Measurements from ENCODE around the gene BLOC1S5. TPM values are rescaled to one million over a fixed set of nuclear protein-coding genes. Genes with fewer than 3 reads are reported as not detected.

Gene BLOC1S5
- total and polyA plus RNA-seq, 2 of the 13 experiments (the other 11 are each of a cell fraction or from before 2014, with no cell fraction given): 10.5 to 41.5 TPM

DNA sequence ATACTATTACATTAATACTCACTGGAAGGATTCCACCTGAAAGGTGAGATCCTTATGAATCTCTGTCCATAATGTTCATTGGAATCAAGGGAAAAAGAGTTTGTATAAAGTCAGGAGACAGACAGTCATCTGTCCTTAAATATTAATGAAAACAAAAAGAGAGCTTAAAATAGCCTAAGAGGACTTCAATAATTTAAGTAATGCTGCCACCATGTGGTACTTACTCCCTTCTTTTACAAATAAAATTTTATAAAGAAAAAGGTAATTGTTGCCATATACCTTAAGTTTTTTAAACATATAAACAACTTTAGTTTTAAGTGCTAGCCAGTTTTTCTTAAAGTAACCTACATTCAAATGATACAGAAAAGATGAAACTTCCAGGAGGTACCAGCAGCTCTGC lies 5.1 kb downstream of the BLOC1S5 start:
- Histone ChIP-seq H3K79me2 (ENCODE audit: insufficient read depth, low read length) (peaks cover 14% of the 10 kb centered on the region), H4K20me1 (ENCODE audit: insufficient read depth, low read length) (no peaks in the 10 kb centered on the region), H3K9me3 (ENCODE audit: low read length) (no peaks in the 10 kb centered on the region), H3K36me3 (replicated peaks in 1 of 2; ENCODE audit: control insufficient read depth in 1 of 2, insufficient read depth in 2 of 2, low read length in 2 of 2) (peaks cover 10 to 58% of the 10 kb centered on the region in 2 experiments; a peak in 4 of 5 replicates), H3K27me3 (ENCODE audit: control insufficient read depth in 1 of 2, insufficient read depth in 2 of 2, low read length in 2 of 2) (no peaks in the 10 kb centered on the region; a peak in 1 of 5 replicates), H2AFZ (ENCODE audit: low read length) (no peak overlapping the region), H3K9ac (ENCODE audit: insufficient read depth, low read depth, low read length) (no peak overlapping the region), H3K27ac (ENCODE audit: extremely low read length, insufficient read depth, low read length) (no peak overlapping the region), H3K4me1 (ENCODE audit: insufficient read depth, low read length) (peaks cover 19% of the 10 kb centered on the region), H3K4me2 (ENCODE audit: low read depth, low read length) (no peak overlapping the region), H3K4me3 (replicated peaks in 1 of 3; ENCODE audit: insufficient read depth in 1 of 3, low read depth in 2 of 3, low read length in 3 of 3) (no peak overlapping the region)
- no peak for FAIRE-seq
- POLR2A ChIA-PET: interaction anchor here (1.7 kb wide), 1 partner anchor 43 kb away, joined by 4 read pairs; the partner anchor contains the start of gene EEF1E1
- CTCF ChIA-PET (ENCODE audit: low intra/inter-chr PET ratio, low total read pairs): interaction anchor here (1.5 kb wide), 1 partner anchor 337 kb away, joined by 13 read pairs; no protein-coding TSS in a partner anchor
- TF ChIP-seq STAG1 (CRISPR knock-in tag; IDR thresholded peaks at IDR 0.05): peak; percentile 31
- TF ChIP-seq NR2F1 (CRISPR knock-in tag; IDR thresholded peaks at IDR 0.05): no peak
- DNase-seq (ENCODE audit: low spot score): no peak
- in situ Hi-C loops (cut with HindIII; ENCODE audit: extremely low pct_ligation_motif_present, low pct_unique_long_range_greater_than_20kb) (no loop called here), intact Hi-C loops (cut with micrococcal nuclease; ENCODE audit: unreplicated experiment) (loop anchor here (1.0 kb wide), 1 partner anchor 338 kb away; no protein-coding TSS in a partner anchor)
- no TSS peak for BruUV-seq (replicated peaks)
- ATAC-seq: no peak

DNA sequence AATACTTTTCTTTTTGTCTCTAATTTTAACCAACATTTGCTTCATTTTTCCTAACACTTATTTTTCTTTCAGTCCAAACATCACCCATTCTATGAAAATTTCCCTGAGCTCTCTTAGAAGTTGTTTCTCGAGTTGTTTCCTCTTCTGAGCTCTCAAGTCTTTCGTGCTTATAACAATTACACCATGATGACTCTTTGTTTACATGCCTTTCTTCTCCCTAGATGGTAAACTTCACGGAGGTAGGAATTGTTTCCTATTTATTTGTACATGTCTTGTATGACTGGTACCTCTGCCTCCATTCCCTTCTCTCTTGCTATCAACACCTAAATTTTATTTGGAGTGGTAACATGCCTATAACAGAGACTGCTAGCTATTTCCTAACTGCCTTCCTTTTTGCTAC lies 6.4 kb downstream of the BLOC1S5 start:
- peaks cover 4% of the 10 kb centered on the region for H3K79me2 ChIP-seq (ENCODE audit: insufficient read depth, low read length)
- H2AFZ ChIP-seq (ENCODE audit: low read length): no peak overlapping the region
- DNase-seq (ENCODE audit: low spot score): no peak
- H3K9me3 ChIP-seq (ENCODE audit: low read length): no peaks in the 10 kb centered on the region
- H3K36me3 ChIP-seq (replicated peaks in 1 of 2; ENCODE audit: control insufficient read depth in 1 of 2, insufficient read depth in 2 of 2, low read length in 2 of 2): peaks cover 10 to 60% of the 10 kb centered on the region in 2 experiments; a peak in 4 of 5 replicates
- ChIA-PET POLR2A (interaction anchor here (1.7 kb wide), 1 partner anchor 44 kb away, joined by 4 read pairs; the partner anchor contains the start of gene EEF1E1), CTCF (ENCODE audit: low intra/inter-chr PET ratio, low total read pairs) (no interaction called here)
- H3K27me3 ChIP-seq (ENCODE audit: control insufficient read depth in 1 of 2, insufficient read depth in 2 of 2, low read length in 2 of 2): no peaks in the 10 kb centered on the region
- no TSS peak for BruUV-seq (replicated peaks)
- intact Hi-C loops (cut with micrococcal nuclease; ENCODE audit: unreplicated experiment): no loop called here
- ATAC-seq: no peak
- no peak overlapping the region for H3K9ac ChIP-seq (ENCODE audit: insufficient read depth, low read depth, low read length)
- FAIRE-seq: no peak
- 96% methylated on average over 3 of the region's 3 CpGs for WGBS (ENCODE audit: low lambda C conversion rate)
- H3K4me2 ChIP-seq (ENCODE audit: low read depth, low read length): no peak overlapping the region
- H3K27ac ChIP-seq (ENCODE audit: extremely low read length, insufficient read depth, low read length): no peak overlapping the region
- no peak overlapping the region for H3K4me3 ChIP-seq (replicated peaks in 1 of 3; ENCODE audit: insufficient read depth in 1 of 3, low read depth in 2 of 3, low read length in 3 of 3)
- in situ Hi-C loops (cut with HindIII; ENCODE audit: extremely low pct_ligation_motif_present, low pct_unique_long_range_greater_than_20kb): no loop called here
- no peaks in the 10 kb centered on the region for H4K20me1 ChIP-seq (ENCODE audit: insufficient read depth, low read length)
- peaks cover 14% of the 10 kb centered on the region for H3K4me1 ChIP-seq (ENCODE audit: insufficient read depth, low read length)
- no peak for TF ChIP-seq ZNF12 (CRISPR knock-in tag; IDR thresholded peaks at IDR 0.05)
- TF ChIP-seq ZNF737 (CRISPR knock-in tag; IDR thresholded peaks at IDR 0.05; ENCODE audit: borderline replicate concordance): no peak
- TF ChIP-seq KDM4B (CRISPR knock-in tag; IDR thresholded peaks at IDR 0.05): no peak
- no peak for TF ChIP-seq RARG (CRISPR knock-in tag; IDR thresholded peaks at IDR 0.05; ENCODE audit: low read depth)
- no peak for TF ChIP-seq ZNF777 (CRISPR knock-in tag; IDR thresholded peaks at IDR 0.05)
